H1 (cell line): ENCODE data around the gene ANKUB1. TPM values are rescaled to one million over a fixed set of nuclear protein-coding genes. Genes with fewer than 3 reads are reported as not detected.
A peak's percentile ranks its signal among the peaks of the same experiment; 100 is the strongest.

Experiments
- CTCF ChIA-PET: fragments of 300-600 bp; sonication (Branson Sonifier 250); formaldehyde crosslinking; loops from one replicate; lab custom pipeline; 2021; ENCODE audit not compliant: partially characterized antibody; lab: Charles Lee
- POLR2A ChIA-PET: fragments of 300-600 bp; sonication (Branson Sonifier 250); formaldehyde crosslinking; loops from one replicate; lab custom pipeline; 2021; ENCODE audit warnings: inconsistent platforms; ENCODE audit not compliant: partially characterized antibody; lab: Charles Lee
- DNase-seq, 2 experiments: peaks; one replicate each; pipeline versions ENCODE4 v3.0.0 to v3.0.0-alpha.2; 2010 to 2022; ENCODE audit warnings: low spot score in 2 of 2, low read depth in 1 of 2, mixed read lengths in 1 of 2
- FAIRE-seq: peaks from 2 replicates; lab custom pipeline; 2011; peaks lifted over from hg19 to GRCh38; lab: Jason Lieb, UNC
- H2AFZ ChIP-seq: 2 replicates; pipeline ENCODE4 v1.8.1; 2012; ENCODE audit warnings: low read length, inconsistent platforms
- H2AK5ac ChIP-seq: 2 replicates; pipeline ENCODE4 v1.6.1; 2013; ENCODE audit warnings: low read depth, low read length
- H2BK120ac ChIP-seq: replicated peaks from 2 replicates; pipeline ENCODE3; 2013; ENCODE audit warnings: low read depth, low read length, inconsistent platforms
- H2BK12ac ChIP-seq: 2 replicates; pipeline ENCODE4 v1.6.1; 2013; ENCODE audit warnings: low read depth, low read length
- H2BK15ac ChIP-seq: 2 replicates; pipeline ENCODE4 v1.6.1; 2013; ENCODE audit warnings: low read length
- H2BK20ac ChIP-seq: 2 replicates; pipeline ENCODE4 v1.6.1; 2013; ENCODE audit warnings: low read length
- H2BK5ac ChIP-seq: 2 replicates; pipeline ENCODE4 v1.6.1; 2013; ENCODE audit warnings: low read depth, low read length
- H3K14ac ChIP-seq: 2 replicates; pipeline ENCODE4 v1.6.1; 2013; ENCODE audit warnings: inconsistent platforms; ENCODE audit not compliant: insufficient read length
- H3K18ac ChIP-seq: 2 replicates; pipeline ENCODE4 v1.6.1; 2013; ENCODE audit warnings: low read length; ENCODE audit errors: extremely low read depth
- H3K23ac ChIP-seq: 2 replicates; pipeline ENCODE4 v1.6.1; 2013; ENCODE audit warnings: inconsistent platforms; ENCODE audit not compliant: insufficient read length
- H3K23me2 ChIP-seq: 2 replicates; pipeline ENCODE4 v1.6.1; 2013; ENCODE audit warnings: low read depth, low read length
- H3K27ac ChIP-seq: 2 replicates; pipeline ENCODE4 v1.6.1; 2011; ENCODE audit warnings: low read depth, low read length, inconsistent platforms
- H3K27me3 ChIP-seq, 4 experiments: replicated peaks in 1 of 4; 1 replicate in 1 of 4; 2 replicates in 3 of 4; pipeline versions ENCODE4 v1.6.1 to v1.8.1; 2011 to 2013; ENCODE audit warnings: low read length in 3 of 4, mild to moderate bottlenecking in 3 of 4, inconsistent platforms in 2 of 4, mixed read lengths in 2 of 4, moderate library complexity in 1 of 4; ENCODE audit not compliant: control insufficient read depth in 3 of 4, insufficient read depth in 3 of 4; ENCODE audit errors: extremely low read depth in 1 of 4
- H3K36me3 ChIP-seq, 4 experiments: 2 replicates each; pipeline versions ENCODE4 v1.6.1 to v1.8.1; 2011 to 2013; ENCODE audit warnings: mild to moderate bottlenecking in 4 of 4, low read length in 3 of 4, moderate library complexity in 2 of 4, control low read depth in 1 of 4, inconsistent platforms in 1 of 4; ENCODE audit not compliant: insufficient read depth in 4 of 4, control insufficient read depth in 2 of 4
- H3K4ac ChIP-seq: replicated peaks from 2 replicates; pipeline ENCODE3; 2013; ENCODE audit warnings: low read length, low read depth, mixed read lengths, inconsistent platforms; ENCODE audit not compliant: insufficient read length
- H3K4me1 ChIP-seq, 4 experiments: replicated peaks in 1 of 4; 1 replicate in 1 of 4; 2 replicates in 3 of 4; pipeline versions ENCODE4 v1.6.1 to v1.8.1; 2011 to 2013; ENCODE audit warnings: low read length in 3 of 4, inconsistent platforms in 2 of 4, mixed read lengths in 1 of 4; ENCODE audit not compliant: insufficient read depth in 4 of 4, control insufficient read depth in 3 of 4
- H3K4me2 ChIP-seq, 2 experiments: 2 replicates each; pipeline versions ENCODE4 v1.6.1 to v1.8.1; 2011 to 2013; ENCODE audit warnings: low read depth in 2 of 2, low read length in 2 of 2, control low read depth in 1 of 2, inconsistent platforms in 1 of 2, mild to moderate bottlenecking in 1 of 2; ENCODE audit not compliant: insufficient read depth in 1 of 2
- H3K4me3 ChIP-seq, 4 experiments: fragments of 200-600, 300-600 bp in 1 of 4; sonication (generic), shearing (Covaris generic), sonication (Bioruptor Twin) in 1 of 4; 2 replicates each; pipeline versions ENCODE4 v1.5.1 to v1.8.1; 2011 to 2016; ENCODE audit warnings: low read length in 4 of 4, low read depth in 3 of 4, control low read depth in 2 of 4, inconsistent platforms in 2 of 4, mild to moderate bottlenecking in 2 of 4, mixed read lengths in 1 of 4, moderate library complexity in 1 of 4; ENCODE audit not compliant: insufficient read depth in 2 of 4; ENCODE audit errors: extremely low read depth in 1 of 4
- H3K56ac ChIP-seq: replicated peaks from 2 replicates; pipeline ENCODE3; 2013; ENCODE audit warnings: low read depth, mild to moderate bottlenecking, mixed read lengths, low read length, inconsistent platforms; ENCODE audit not compliant: insufficient read length
- H3K79me1 ChIP-seq: 2 replicates; pipeline ENCODE4 v1.6.1; 2013; ENCODE audit warnings: low read depth, low read length, control low read depth
- H3K79me2 ChIP-seq, 2 experiments: 2 replicates each; pipeline versions ENCODE4 v1.6.1 to v1.8.1; 2012 to 2013; ENCODE audit warnings: low read length in 2 of 2, mild to moderate bottlenecking in 2 of 2, inconsistent platforms in 1 of 2; ENCODE audit not compliant: insufficient read depth in 2 of 2, control insufficient read depth in 1 of 2
- H3K9ac ChIP-seq, 4 experiments: replicated peaks in 1 of 4; 1 replicate in 1 of 4; 2 replicates in 3 of 4; pipeline versions ENCODE4 v1.6.1 to v1.8.1; 2011 to 2013; ENCODE audit warnings: low read depth in 3 of 4, low read length in 3 of 4, control low read depth in 2 of 4, mild to moderate bottlenecking in 2 of 4, moderate library complexity in 2 of 4, inconsistent platforms in 1 of 4; ENCODE audit errors: extremely low read depth in 1 of 4
- H3K9me3 ChIP-seq, 2 experiments: 2 replicates each; pipeline versions ENCODE4 v1.6.1 to v1.8.1; 2012 to 2013; ENCODE audit warnings: mild to moderate bottlenecking in 2 of 2, moderate library complexity in 2 of 2, control low read depth in 1 of 2, inconsistent platforms in 1 of 2, low read depth in 1 of 2, low read length in 1 of 2, mixed read lengths in 1 of 2; ENCODE audit not compliant: insufficient read depth in 2 of 2
- H4K20me1 ChIP-seq, 2 experiments: replicated peaks in 1 of 2; 2 replicates each; pipeline versions ENCODE3 to v1.8.1; 2011 to 2013; ENCODE audit warnings: inconsistent platforms in 2 of 2, low read length in 2 of 2, mild to moderate bottlenecking in 1 of 2; ENCODE audit not compliant: insufficient read depth in 2 of 2, control insufficient read depth in 1 of 2
- H4K5ac ChIP-seq: 2 replicates; pipeline ENCODE4 v1.6.1; 2013; ENCODE audit warnings: low read length, low read depth, mixed read lengths, inconsistent platforms; ENCODE audit not compliant: insufficient read length
- H4K8ac ChIP-seq: 2 replicates; pipeline ENCODE4 v1.8.0; 2013; ENCODE audit warnings: mild to moderate bottlenecking, moderate library complexity, low read length, inconsistent platforms; ENCODE audit not compliant: insufficient read depth; ENCODE audit errors: extremely low read depth
- H4K91ac ChIP-seq: replicated peaks from 2 replicates; pipeline ENCODE3; 2013; ENCODE audit warnings: low read length, mixed read lengths, inconsistent platforms; ENCODE audit not compliant: insufficient read length
- ASH2L ChIP-seq: fragments of 200-600, 300-600 bp; sonication (generic); IDR thresholded peaks from one replicate; pipeline ENCODE4 v1.7.1; 2017; ENCODE audit warnings: low read length
- ATF3 ChIP-seq: IDR thresholded peaks from 2 replicates; pipeline ENCODE4 v1.6.1; 2011; ENCODE audit warnings: low read depth, mild to moderate bottlenecking, low read length; ENCODE audit not compliant: insufficient read depth
- BACH1 ChIP-seq: IDR thresholded peaks from 2 replicates; pipeline ENCODE4 v1.6.1; 2012; ENCODE audit warnings: low read length, improper control_type of control experiment
- POLR2A ChIP-seq, 2 experiments: IDR thresholded peaks; 1 replicate in 1 of 2; 2 replicates in 1 of 2; pipeline ENCODE4 v1.6.1; 2011; ENCODE audit warnings: low read depth in 2 of 2, low read length in 2 of 2, mild to moderate bottlenecking in 2 of 2; ENCODE audit errors: control extremely low read depth in 1 of 2
- POLR2AphosphoS5 ChIP-seq: IDR thresholded peaks from 2 replicates; pipeline ENCODE4 v1.6.1; 2011; ENCODE audit warnings: low read depth, low read length
- SAP30 ChIP-seq: fragments of 300-600 bp; sonication (generic); IDR thresholded peaks from 2 replicates; pipeline ENCODE4 v1.7.1; 2012; ENCODE audit warnings: low read length, moderate library complexity, mild to moderate bottlenecking, inconsistent platforms; ENCODE audit not compliant: insufficient read depth, insufficient replicate concordance
- SIN3A ChIP-seq, 2 experiments: IDR thresholded peaks in 1 of 2; conservative IDR thresholded peaks in 1 of 2; 2 replicates each; pipeline ENCODE4 v1.6.1; 2011 to 2012; ENCODE audit warnings: low read length in 2 of 2, improper control_type of control experiment in 1 of 2, low read depth in 1 of 2, mild to moderate bottlenecking in 1 of 2
- SP2 ChIP-seq: IDR thresholded peaks from 2 replicates; pipeline ENCODE4 v1.6.1; 2012; ENCODE audit warnings: mild to moderate bottlenecking, low read length, inconsistent platforms
- SP4 ChIP-seq: IDR thresholded peaks from 2 replicates; pipeline ENCODE4 v1.6.1; 2012; ENCODE audit warnings: low read length, inconsistent platforms
- WGBS, 2 experiments: shearing (Covaris generic) in 1 of 2; methylation state at CpG; one replicate each; pipeline versions ENCODE4 v1.1.6 to v1.1.7; 2013 to 2015; ENCODE audit warnings: low lambda C conversion rate in 2 of 2, mixed read lengths in 2 of 2, inconsistent platforms in 1 of 2, low coverage in 1 of 2, missing lambda C conversion rate in 1 of 2; ENCODE audit not compliant: insufficient replicate concordance in 2 of 2, insufficient coverage in 1 of 2, insufficient read length in 1 of 2; ENCODE audit errors: extremely low coverage in 1 of 2, missing lambda C conversion rate in 1 of 2; 5-methylcytosine and 5-hydroxymethylcytosine counted together
- polyA plus RNA-seq, 7 experiments: library from polyadenylated mRNA; depleted of rRNA in 3 of 7; stranded (reverse) in 5 of 7; unstranded in 2 of 7; fragments of >200 nt in 5 of 7; fragments of 200-250 nt in 2 of 7; gene quantifications; 1 replicate in 5 of 7; 2 replicates in 1 of 7; 4 replicates in 1 of 7; pipeline versions ENCODE4 v1.2.1 to v1.2.3, GENCODE V29; 2011 to 2013; ENCODE audit warnings: missing spikeins in 2 of 7, mixed read lengths in 2 of 7
- total RNA-seq: library from RNA; stranded (reverse); fragmentation: NEBNext Ultra II Directional; extraction: Animal tissue kit (Norgen Biotek cat#: 25700); gene quantifications from 2 replicates; pipeline ENCODE4 v1.2.1, GENCODE V29; 2021

The ANKUB1 gene
- total and polyA plus RNA-seq, 2 of the 8 experiments (the other 6 are each of a cell fraction or from before 2014, with no cell fraction given), result not detected

- Histone ChIP-seq H3K79me2 (peaks cover 0 to 47% of the 10 kb centered on the region in 2 experiments; a peak in 3 of 4 replicates), H3K4me2 (peak overlapping the region; percentile 93 to 94), H3K56ac (peak overlapping the region; percentile 26), H4K20me1 (peaks cover 0 to 2% of the 10 kb centered on the region in 2 experiments), H3K4ac (peak overlapping the region; percentile 81), H4K8ac (no peak overlapping the region), H4K5ac (peak overlapping the region; percentile 65), H3K18ac (peak overlapping the region; percentile 64), H3K27ac (peak overlapping the region; percentile 89; the same call in 1 of the 2 replicates), H3K4me1 (peaks cover 0 to 7% (median 3%) of the 10 kb centered on the region in 4 experiments; a peak in 4 of 7 replicates), H3K23ac (no peak overlapping the region), H3K23me2 (peaks cover 7% of the 10 kb centered on the region), H2BK120ac (no peak overlapping the region), H2BK20ac (no peak overlapping the region), H2BK5ac (peak overlapping the region; percentile 81), H2BK12ac (no peak overlapping the region; the same call in 1 of the 2 replicates), H3K9ac (peak overlapping the region; percentile 58 to 91 (median 74)), H3K27me3 (no peaks in the 10 kb centered on the region), H2AFZ (peak overlapping the region; percentile 60; the same call in 1 of the 2 replicates), H3K9me3 (no peaks in the 10 kb centered on the region), H3K79me1 (no peaks in the 10 kb centered on the region; the same call in 1 of the 2 replicates), H3K4me3 (peak overlapping the region; percentile 88 to 95 (median 91)), H3K14ac (no peak overlapping the region), H2AK5ac (no peak overlapping the region; the same call in 1 of the 2 replicates), H4K91ac (no peak overlapping the region), H3K36me3 (no peaks in the 10 kb centered on the region), H2BK15ac (no peak overlapping the region)
- peak in 1 of 2 experiments; percentile 49 for DNase-seq
- TF ChIP-seq ASH2L (peak; percentile 59), SP2 (no peak), SAP30 (peak; percentile 95), ATF3 (peak; percentile 5; the same call in 1 of the 2 replicates), POLR2AphosphoS5 (peak; percentile 25; the same call in 1 of the 2 replicates), POLR2A (IDR thresholded peaks at IDR 0.05; ENCODE audit: control extremely low read depth in 1 of 2, low read depth in 2 of 2, low read length in 2 of 2) (0 out of 3 replicates have a peak, but pooled peaks of 1 of the 2 experiments have one; percentile 23), SIN3A (conservative IDR thresholded peaks at IDR 0.05 in 1 of 2, IDR thresholded peaks at IDR 0.05 in 1 of 2; ENCODE audit: low read depth in 1 of 2, low read length in 2 of 2) (peak in 1 of 2 experiments; percentile 85; a peak in 2 of 4 replicates), BACH1 (0 out of 2 replicates have a peak, but pooled peaks have one; percentile 37), SP4 (no peak)
- 5% methylated on average over 26 of the region's 29 CpGs; no CpG with 5 or more reads in 1 of the 2 experiments for WGBS, 2 experiments
- POLR2A ChIA-PET, result interaction anchor here (1.0 to 1.9 kb wide), 10 partner anchors 10 to 244 kb away, joined by 3 to 7 read pairs (median 3); partner anchors contain the start of gene WWTR1
- FAIRE-seq, result no peak
- CTCF ChIA-PET, result interaction anchor here (0.6 to 2.0 kb wide), 9 partner anchors 12 to 1737 kb away, joined by 3 to 13 read pairs (median 4); no protein-coding TSS in a partner anchor
These were observed 21.3 kb upstream of the ANKUB1 start for GRCh38 chr3:149813367-149814281.
